SU-DHL-6 (cell line): Measurements from ENCODE around the gene HNF4A.

Source experiments
- CTCF ChIP-seq: fragments of 200-600 bp; sonication (generic); IDR thresholded peaks from one replicate; pipeline ENCODE4 v1.5.1; 2017; ENCODE audit warnings: antibody characterized with exemption, mild to moderate bottlenecking, low read length, moderate library complexity; ENCODE audit not compliant: insufficient read depth, poor library complexity, severe bottlenecking
- EZH2phosphoT487 ChIP-seq: fragments of 200-600 bp; sonication (generic), shearing (Covaris generic); conservative IDR thresholded peaks from 2 replicates; pipeline ENCODE4 v1.6.1; 2018; ENCODE audit warnings: mild to moderate bottlenecking, antibody characterized with exemption, low read length, moderate library complexity, mixed read lengths

GRCh38 chr20:44467289-44467883 lies 111.9 kb downstream of the HNF4A start:
- TF ChIP-seq CTCF (no peak), EZH2phosphoT487 (no peak)
